ENCODE measurements around the gene ACVR2B.

The ACVR2B gene

GRCh38 chr3:38457111-38458003, 3.7 kb downstream of the ACVR2B start:
- no peak for DNase-seq (ENCODE audit: low spot score)

GRCh38 chr3:38458796-38459498, 5.3 kb downstream of the ACVR2B start:
- DNase-seq (ENCODE audit: low spot score) = no peak

DNA sequence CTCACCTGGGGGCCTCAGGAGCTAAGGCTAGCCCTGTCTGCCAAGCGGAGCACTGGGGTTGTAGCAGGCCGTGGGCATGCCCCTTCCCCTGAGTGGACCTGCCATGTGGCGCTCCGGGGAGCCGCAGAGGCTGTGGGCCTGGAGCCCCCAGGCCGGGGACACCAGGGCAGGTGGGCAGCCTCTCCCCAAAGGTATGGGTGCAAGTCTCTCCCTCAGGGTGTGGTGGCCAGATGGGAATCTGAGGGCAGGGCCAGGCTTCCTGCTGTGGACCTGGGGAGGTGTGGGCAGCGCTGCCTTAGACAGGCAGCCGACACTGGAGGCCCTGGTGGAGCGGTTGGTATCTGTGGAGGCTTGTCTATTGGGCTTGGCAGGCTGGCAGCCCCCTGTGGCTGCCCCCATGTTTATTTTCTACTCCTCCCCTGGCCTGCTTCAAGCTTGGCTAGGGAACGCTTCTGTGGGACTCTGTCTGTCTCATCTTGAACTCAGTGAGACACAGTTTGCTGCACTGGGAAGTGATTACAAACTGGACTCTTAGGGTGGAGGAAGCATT, 5.9 kb downstream of the ACVR2B start:
- DNase-seq (ENCODE audit: low spot score) = no peak

- DNase-seq (ENCODE audit: low spot score) = no peak
These were observed 6.9 kb downstream of the ACVR2B start for GRCh38 chr3:38460377-38461270.

- no peak for DNase-seq (ENCODE audit: low spot score)
These were observed 12.0 kb downstream of the ACVR2B start for GRCh38 chr3:38465588-38466154.

GRCh38 chr3:38468765-38469164, 15.1 kb downstream of the ACVR2B start:
- no peak for DNase-seq (ENCODE audit: low spot score)

- no peak for DNase-seq (ENCODE audit: low spot score)
These were observed 16.2 kb downstream of the ACVR2B start for GRCh38 chr3:38469852-38470251.

DNA sequence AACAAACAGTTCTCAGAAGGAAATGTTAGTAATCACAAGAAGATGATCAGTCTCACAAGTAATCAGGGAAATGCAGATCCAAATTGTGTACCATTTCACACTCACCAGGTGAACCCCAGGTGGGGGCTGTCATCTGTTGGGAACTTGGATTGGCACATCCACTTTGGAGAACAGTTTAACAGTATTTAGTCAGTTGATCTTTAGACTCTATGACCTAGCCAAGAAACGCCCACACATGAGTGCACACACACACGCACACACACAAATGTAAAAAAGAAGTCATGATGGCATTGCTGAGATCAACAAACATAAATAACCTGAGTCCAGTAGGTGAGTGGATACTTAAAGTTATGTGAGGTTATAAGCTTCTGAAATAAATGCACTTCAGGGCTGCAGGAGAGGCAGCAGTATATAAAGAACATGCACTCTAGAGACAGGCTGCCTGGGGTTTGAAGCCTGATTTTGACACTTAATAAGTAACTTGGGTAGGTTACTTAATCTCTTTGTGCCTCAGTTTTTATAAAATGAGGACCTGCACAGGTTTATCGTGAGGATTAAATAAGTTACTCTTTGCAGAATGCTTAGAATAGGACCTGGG, 17.7 kb downstream of the ACVR2B start:
- no peak for DNase-seq (ENCODE audit: low spot score)

DNA sequence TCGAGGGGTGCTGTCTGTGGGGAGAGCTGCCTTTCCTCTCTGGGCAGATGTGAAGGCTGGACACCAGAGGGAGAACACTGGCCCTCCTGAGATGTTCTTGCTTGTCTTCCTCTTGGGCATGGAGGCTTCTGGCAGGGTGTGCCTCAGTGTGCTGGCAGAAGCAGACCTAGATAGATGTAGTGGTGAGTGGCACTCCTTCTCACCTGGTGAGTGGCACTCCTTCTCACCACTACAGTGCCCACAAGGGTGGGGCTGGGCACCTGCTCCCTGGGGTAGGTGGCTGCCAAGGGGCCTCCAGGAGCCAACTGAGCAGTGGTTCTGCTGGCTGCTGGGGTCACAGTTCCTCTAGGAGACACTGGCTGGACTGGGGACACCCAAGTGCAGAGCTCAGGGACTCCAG, 18.7 kb downstream of the ACVR2B start:
- DNase-seq (ENCODE audit: low spot score) = no peak

- no peak for DNase-seq (ENCODE audit: low spot score)
These were observed 19.5 kb downstream of the ACVR2B start for GRCh38 chr3:38473229-38473628.

- no peak for DNase-seq (ENCODE audit: low spot score)
These were observed 21.4 kb downstream of the ACVR2B start for GRCh38 chr3:38474928-38475605.

GRCh38 chr3:38475716-38476115, 22.0 kb downstream of the ACVR2B start:
- no peak for DNase-seq (ENCODE audit: low spot score)

- DNase-seq (ENCODE audit: low spot score) = no peak
These were observed 22.6 kb downstream of the ACVR2B start for GRCh38 chr3:38476157-38476756.

DNA sequence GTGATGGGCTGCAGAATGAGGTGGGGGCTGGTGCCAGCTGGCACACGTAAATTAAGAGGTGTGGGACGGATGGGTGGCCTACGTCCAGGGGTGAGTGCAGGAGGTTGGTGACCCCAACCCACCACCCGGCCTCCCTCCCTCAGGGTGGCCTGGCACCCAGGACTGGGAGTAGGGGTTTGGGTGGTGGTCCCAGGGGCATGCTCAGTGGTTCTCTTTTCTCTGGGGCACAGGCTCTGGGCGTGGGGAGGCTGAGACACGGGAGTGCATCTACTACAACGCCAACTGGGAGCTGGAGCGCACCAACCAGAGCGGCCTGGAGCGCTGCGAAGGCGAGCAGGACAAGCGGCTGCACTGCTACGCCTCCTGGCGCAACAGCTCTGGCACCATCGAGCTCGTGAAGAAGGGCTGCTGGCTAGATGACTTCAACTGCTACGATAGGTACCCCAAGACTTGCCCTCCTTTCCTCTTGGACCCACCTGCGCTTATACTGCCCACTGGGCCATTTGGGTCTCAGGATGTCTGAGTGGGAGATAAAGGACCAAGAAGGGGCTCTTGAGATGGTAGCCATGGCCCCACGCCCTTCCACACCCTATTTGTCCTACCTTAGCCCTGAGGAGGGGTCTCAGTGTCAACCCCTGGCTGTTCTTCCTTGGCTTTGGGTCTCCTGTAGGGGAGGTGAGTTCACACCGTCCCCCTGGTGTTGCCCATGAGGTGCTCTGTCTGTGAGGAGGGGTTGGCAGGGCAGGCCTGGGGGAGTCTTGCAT, 23.5 kb downstream of the ACVR2B start:
- DNase-seq (ENCODE audit: low spot score) = no peak

DNA sequence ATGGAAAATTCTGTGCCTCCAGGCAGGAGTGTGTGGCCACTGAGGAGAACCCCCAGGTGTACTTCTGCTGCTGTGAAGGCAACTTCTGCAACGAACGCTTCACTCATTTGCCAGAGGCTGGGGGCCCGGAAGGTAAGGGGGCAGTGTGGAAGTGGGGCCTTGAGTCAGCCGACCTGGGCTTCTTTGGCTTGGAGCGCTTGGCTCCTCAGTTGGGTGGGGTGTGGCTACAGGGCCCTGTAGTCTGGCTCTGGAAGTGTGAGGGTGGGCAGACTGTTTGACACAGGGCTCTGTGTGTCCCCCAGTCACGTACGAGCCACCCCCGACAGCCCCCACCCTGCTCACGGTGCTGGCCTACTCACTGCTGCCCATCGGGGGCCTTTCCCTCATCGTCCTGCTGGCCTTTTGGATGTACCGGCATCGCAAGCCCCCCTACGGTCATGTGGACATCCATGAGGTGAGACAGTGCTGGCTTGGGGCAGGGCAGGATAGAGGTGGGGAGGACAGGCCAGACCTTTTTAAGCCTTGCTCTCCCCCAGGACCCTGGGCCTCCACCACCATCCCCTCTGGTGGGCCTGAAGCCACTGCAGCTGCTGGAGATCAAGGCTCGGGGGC, 24.3 kb downstream of the ACVR2B start:
- DNase-seq (ENCODE audit: low spot score) = no peak

DNA sequence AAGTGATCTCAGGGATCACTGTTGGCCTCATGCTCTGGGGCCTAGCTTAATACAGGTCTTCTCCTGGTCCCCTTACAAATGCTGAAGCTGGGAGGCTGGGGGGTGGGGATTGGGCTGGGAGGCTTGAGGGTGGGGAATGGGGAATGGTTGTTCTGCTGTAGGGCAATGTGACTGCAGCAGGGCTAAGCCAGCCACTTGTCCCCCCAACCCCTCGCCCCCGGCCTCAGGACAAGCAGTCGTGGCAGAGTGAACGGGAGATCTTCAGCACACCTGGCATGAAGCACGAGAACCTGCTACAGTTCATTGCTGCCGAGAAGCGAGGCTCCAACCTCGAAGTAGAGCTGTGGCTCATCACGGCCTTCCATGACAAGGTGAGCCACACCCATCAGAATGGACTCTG, 25.2 kb downstream of the ACVR2B start:
- no peak for DNase-seq (ENCODE audit: low spot score)

GRCh38 chr3:38479431-38480092, 25.9 kb downstream of the ACVR2B start:
- DNase-seq (ENCODE audit: low spot score) = peak; percentile 24

DNA sequence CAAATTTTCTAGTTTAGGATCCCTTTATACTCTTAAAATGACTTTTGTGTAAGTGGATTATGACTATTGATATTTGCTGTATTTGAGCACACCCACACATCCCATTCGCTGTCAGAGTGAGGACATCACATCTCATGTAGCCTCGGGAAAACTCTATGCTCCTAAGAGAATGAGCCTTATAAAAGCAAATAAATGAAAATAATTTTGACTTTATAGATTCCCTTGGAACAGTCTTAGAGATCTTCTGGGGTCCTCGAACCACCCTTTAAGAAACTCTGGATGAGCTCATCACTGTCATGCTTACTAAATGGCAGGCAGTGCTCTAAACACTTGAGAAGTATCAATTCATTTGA, 26.4 kb downstream of the ACVR2B start:
- DNase-seq (ENCODE audit: low spot score) = no peak

All from SK-N-DZ (cell line).